Loucy (cell line): ENCODE measurements around the gene KRT37.

ENCODE experiments used
- EZH2phosphoT487 ChIP-seq: fragments of 200-600 bp; IDR thresholded peaks from 2 replicates; pipeline ENCODE4 v1.6.1; 2018; ENCODE audit warnings: antibody characterized with exemption, mild to moderate bottlenecking, moderate library complexity, borderline replicate concordance
- TF ChIP-seq, protein P1 (sequence below): fragments of 200-600 bp; sonication (generic); conservative IDR thresholded peaks from 2 replicates; pipeline ENCODE4 v1.5.1; 2014; ENCODE audit warnings: mild to moderate bottlenecking, antibody characterized with exemption, low read length

DNA sequence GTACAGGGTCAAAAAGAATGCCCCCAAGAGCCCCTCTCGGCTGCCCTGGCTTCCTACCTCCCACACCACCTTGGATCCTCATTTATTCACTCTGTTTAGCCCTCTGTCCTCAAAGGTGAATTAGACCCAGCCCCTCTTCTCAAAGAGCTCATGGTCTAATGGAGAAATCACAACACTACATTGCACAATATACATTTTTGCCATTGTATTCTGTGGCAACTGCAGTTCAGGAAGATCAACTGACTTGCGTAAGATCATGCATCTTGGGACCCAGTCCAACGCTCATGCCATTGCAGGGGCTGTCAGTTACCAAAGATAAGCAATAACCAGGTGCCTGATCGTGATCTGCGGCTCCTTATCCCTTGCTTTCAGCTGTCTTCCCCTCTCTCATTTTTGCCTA, 15.0 kb upstream of the KRT37 start:
- TF ChIP-seq, protein P1, sequence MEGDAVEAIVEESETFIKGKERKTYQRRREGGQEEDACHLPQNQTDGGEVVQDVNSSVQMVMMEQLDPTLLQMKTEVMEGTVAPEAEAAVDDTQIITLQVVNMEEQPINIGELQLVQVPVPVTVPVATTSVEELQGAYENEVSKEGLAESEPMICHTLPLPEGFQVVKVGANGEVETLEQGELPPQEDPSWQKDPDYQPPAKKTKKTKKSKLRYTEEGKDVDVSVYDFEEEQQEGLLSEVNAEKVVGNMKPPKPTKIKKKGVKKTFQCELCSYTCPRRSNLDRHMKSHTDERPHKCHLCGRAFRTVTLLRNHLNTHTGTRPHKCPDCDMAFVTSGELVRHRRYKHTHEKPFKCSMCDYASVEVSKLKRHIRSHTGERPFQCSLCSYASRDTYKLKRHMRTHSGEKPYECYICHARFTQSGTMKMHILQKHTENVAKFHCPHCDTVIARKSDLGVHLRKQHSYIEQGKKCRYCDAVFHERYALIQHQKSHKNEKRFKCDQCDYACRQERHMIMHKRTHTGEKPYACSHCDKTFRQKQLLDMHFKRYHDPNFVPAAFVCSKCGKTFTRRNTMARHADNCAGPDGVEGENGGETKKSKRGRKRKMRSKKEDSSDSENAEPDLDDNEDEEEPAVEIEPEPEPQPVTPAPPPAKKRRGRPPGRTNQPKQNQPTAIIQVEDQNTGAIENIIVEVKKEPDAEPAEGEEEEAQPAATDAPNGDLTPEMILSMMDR, result no peak
- TF ChIP-seq EZH2phosphoT487, result no peak
